Suppressor macrophage treated with lipopolysaccharide for 4 hours (primary cell): Measurements from ENCODE around the gene FUOM.
"Not testable (repeated sequence)": the region's sequence is repeated elsewhere in the genome, so short reads cannot be mapped to it uniquely, and the experiment has no call there.

ENCODE experiments used
- DNase-seq: peaks from one replicate; pipeline ENCODE4 v3.0.0-alpha.2; 2020

Gene FUOM

GRCh38 chr10:133388236-133388972 is 30.6 kb upstream of the FUOM start:
- no peak for DNase-seq

DNA sequence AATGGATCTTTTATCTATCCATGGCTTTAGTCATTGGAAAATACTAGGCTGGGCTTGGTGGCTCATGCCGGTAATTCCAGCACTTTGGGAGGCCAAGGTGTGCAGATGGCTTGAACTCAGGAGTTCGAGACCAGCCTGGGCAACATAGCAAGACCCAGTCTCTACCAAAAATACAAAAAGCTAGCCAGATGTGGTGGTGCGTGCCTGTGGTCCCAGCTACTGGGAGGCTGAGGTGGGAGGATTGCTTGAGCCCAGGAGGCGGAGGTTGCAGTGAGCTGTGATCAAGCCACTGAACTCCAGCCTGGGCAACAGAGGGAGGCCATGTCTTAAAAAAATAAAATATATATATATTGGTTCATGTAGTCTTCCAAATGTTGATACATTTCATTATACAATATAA is 29.1 kb upstream of the FUOM start:
- DNase-seq, result not testable (repeated sequence)

DNA sequence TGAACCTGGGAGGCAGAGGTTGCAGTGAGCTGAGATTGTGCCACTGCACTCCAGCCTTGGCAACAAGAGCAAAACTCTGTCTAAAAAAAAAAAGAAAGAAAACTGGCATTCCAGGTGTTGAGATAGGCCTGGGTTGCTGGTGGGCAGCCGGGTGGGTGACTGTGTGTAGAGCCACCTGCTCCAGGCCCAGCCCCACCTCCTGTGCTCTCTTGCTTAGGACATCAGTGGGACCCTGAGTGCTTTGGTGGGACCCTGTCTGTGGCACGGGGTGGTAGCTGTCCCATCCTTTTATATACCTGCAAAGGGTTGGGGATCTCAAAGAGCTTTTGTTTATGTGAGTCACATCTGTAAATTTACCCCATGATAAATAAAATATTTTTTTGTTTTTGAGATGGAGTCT is 27.4 kb upstream of the FUOM start:
- no peak for DNase-seq

GRCh38 chr10:133384071-133384470 is 26.3 kb upstream of the FUOM start:
- DNase-seq, result no peak

DNA sequence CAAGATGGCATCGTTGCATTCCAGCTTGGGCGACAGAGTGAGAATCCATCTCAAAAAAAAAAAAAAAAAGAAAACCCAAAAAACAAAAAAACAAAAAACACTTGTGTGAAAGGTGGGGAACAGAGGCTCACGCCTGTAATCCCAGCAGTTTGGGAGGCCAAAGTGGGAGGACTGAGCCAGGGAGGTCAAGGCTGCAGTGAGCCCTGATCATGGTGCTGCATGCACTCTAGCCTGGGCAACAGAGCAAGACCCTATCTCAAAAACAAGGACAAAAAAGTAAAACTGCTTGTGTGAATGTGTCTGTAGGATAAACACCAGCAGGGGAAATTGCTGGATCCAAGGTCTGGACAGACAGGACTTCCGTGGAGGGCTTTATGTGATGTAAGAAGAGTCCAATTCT is 25.7 kb upstream of the FUOM start:
- no peak for DNase-seq

GRCh38 chr10:133381036-133381435 is 23.2 kb upstream of the FUOM start:
- no peak for DNase-seq

- DNase-seq, result no peak
These were observed 22.2 kb upstream of the FUOM start for GRCh38 chr10:133379801-133380666.

DNA sequence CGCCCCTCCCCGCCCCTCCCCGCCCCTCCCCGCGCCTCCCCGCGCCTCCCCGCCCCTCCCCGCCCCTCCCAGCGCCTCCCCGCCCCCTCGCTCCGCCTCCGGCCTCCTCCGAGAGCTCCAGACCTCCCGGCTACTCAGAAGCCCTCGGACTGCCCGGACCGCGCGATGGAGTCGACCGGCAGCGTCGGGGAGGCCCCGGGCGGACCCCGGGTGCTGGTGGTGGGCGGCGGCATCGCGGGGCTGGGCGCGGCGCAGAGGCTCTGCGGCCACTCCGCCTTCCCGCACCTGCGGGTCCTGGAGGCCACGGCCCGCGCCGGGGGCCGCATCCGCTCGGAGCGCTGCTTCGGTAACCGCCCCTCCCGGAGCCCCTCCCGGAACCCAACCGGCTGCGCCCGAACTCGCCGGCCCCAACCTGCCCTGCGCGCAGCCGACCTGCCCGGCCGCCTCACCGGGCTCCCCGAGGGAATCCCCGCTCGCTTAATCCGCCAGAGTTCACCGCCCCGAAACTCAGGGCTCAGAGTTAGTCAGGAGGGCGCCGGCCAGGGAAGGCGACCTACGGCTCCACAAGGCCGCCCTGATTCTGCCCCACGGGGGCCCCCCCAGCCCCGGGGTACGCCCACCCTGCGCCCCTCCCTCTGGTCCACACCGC is 21.5 kb upstream of the FUOM start, which contains the start of gene PAOX:
Gene PAOX, plus strand, starts transcription at position 111 of the 649 bp plus-strand sequence. Its CDS starts 55 bp downstream, at position 166.
- peak; percentile 72 for DNase-seq

GRCh38 chr10:133378251-133379096 is 20.7 kb upstream of the FUOM start:
- peak; percentile 84 for DNase-seq

- DNase-seq, result no peak
These were observed 20.0 kb upstream of the FUOM start for GRCh38 chr10:133377818-133378250.

DNA sequence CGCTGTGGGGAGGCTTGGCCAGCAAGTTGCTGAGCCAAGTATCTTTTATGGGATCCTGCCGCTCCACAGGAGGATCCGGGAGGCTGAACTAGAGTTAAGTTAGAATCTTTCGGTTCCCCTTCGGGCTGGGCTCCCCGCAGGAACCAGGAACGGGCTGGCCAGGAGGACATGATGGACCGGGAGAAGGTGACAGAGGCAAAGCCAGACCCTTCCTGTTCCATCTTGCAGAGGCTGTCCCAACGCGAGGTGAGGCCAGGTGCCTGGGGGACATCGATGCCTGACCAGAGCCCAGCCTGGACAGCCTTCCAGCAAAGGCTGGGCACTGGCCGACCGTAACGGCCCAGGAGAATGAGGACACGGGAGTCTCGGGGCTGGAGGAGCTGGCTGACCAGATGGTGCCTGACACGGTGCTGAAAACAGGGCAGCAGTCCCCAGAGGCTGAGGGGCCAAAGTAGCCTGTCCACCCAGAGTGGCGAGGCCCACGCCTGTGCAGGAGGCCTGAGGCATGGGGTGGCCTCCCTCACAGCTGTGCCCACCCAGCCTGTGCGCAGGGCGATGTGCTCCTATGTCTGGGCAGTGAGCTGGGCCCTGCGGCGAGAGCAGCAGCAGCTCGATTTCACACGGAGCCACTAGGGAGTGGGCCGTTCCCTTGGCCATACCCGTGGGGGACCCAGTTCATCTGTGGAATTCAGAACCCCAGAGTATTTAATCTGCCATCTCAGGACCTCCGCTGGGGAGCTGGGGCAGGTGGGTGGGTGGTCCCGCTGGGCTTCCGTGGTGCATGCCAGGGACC is 19.4 kb upstream of the FUOM start:
- DNase-seq, result no peak

DNA sequence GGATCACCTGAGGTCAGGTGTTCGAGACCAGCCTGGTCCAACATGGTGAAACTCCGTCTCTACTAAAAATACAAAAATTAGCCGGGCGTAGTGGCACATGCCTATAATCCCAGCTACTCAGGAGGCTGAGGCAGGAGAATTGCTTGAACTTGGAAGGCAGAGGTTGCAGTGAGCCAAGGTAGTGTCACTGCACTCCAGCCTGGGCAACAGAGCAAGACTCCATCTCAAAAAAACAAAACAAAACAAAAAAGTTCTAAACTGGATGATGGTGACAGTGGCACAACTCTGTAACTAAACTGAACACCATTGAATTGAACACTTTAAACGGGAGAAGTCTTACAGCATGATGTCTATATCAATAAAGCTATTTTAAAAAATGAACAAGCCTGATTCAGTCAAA is 18.4 kb upstream of the FUOM start:
- not testable (repeated sequence) for DNase-seq

GRCh38 chr10:133375357-133376115 is 17.7 kb upstream of the FUOM start:
- no peak for DNase-seq

DNA sequence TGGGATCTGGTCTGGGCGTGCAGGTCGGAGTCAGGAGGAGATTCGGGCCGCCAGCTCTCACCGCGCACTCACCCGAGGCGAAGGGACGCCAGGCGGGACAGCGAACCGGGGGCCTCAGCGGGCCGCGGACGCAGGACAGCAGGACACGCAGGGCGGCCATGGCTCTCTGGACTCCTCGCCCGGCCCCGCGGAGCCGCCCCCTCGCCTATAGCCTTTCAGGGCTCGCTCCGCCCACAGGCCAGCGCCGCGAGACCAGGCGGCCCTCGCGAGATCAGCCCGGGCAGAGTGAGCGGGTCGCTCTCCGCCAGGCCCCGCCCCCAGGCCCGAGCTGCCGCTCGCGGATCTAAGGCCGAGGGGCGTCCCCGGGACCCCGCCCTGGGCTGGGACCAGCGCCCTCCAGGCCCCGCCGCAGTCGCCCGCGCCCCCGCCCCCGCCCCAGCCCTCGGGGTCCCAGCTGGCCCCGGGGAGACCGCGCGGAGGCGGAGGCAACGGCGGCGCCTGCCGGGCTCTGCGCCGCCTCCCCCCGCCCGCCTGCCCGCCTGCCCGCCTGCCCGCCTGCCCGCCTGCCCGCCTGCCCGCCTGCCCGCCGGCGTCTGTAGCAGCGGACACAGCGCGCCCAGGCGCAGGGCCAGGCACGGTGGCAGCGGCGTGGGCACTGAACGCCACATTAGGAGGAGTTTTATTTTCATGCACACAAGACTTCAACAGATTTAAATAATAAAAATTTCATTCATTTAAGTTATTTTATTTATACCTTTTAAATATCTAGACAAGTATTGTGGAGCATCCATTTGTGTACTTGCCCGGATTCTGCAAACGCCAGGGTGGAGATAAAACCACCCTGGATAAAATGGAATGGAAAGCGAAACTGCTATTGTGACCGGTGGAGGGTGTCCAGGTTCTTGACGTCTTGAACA is 15.6 kb upstream of the FUOM start, which contains the start of gene ECHS1:
Gene ECHS1, minus strand, starts transcription at position 181 of the 917 bp plus-strand sequence. Its CDS starts 21 bp downstream, at position 160.
- DNase-seq, result peak; percentile 98

- DNase-seq, result no peak
These were observed 14.7 kb upstream of the FUOM start for GRCh38 chr10:133372507-133372906.

DNA sequence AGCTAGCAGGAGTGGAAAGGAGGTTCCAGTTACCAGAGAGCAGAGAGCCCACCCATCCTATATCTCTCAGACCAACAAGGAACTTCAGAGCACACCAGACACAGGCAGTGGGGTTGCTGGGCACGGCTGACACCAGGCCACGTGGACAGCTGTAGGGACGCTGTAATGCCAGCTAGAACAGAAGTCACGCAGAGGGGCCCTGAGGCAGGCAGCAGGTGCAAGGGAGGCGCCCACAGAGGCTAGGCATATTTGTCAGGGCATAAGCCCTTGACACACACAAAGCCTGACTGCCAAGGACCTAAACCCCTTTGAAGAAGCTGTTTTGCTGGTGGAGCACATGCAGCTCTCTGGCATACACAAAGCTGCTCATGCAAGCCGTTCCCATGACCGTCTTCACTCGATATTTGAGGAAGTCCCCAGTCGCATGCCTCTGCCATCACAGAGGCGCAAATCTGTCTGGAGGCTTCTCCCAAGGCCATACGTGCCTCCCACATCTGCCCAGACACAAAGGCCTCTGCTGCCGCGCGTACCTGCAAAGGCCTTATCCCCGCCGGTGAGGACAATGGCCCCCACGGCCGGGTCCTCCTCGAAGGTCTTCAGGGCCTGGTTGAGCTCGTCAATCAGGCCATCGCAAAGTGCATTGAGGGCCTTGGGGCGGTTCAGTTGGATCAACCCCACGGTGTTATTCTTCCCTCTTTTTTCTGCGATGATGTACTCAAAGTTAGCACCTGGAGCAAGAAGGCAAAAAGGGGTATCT is 12.4 kb upstream of the FUOM start:
- no peak for DNase-seq

DNA sequence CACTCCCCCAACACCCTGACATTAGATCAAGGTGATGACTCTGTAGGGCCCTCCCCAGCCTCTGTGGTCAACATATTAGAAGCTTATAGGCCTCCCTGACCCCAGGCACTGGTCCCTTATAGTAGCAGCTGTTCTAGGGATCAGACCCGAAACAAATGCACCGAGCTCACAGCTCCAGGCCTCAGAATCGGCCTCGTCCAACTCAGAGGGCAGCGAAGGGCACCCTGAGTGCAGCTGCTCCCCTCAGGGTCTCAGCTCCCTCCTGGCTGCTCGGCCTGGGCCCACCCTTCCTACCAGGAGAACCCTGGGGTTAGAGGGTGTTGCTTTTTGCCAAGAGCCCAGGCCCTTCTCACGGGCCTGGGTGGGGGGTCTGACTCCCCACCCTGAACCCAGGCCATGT is 10.3 kb upstream of the FUOM start:
- no peak for DNase-seq

DNA sequence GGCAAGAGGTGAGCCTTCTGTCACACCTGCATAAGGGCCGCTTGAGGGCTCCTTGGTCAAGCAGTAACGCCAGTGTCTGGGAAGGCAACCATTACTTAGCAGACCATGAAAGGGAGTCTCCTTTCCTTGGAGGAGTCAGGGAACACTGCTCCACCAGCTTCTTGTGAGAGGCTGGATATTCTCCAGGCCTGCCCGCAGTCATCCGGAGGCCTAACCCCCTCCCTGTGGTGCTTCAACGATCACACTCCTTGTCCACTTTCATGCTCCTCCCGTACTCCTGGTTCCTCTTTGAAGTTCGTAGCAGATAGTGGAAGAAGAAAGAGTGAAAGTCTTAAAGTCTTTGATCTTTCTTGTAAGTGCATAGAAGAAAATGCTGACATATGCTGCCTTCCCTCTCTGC is 9.6 kb upstream of the FUOM start:
- not testable (repeated sequence) for DNase-seq

DNA sequence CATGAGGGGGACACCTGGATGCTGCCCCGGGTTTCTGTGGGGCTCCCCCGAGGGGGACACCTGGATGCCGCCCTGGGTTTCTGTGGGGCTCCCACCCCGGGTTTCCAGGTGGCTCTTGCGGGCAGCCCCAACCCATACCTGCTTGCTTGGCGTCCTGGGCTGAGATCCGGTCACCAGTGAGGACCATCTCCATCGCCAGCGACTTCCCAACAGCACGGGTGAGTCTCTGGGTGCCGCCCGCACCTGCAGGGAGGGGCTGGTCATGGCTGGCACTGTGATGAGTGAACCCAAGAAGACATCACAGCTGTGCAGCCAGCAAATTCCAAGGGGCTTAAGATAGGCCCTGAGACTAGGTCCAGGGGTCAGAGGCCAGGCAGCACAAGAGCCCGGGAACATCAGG is 8.9 kb upstream of the FUOM start:
- DNase-seq, result no peak
